Prostate gland (tissue), 2 donors: ENCODE results near the gene MTA1. TPM values are rescaled to one million over a fixed set of nuclear protein-coding genes. Genes with fewer than 3 reads are reported as not detected.

ENCODE experiments used
- DNase-seq: peaks from one replicate; pipeline ENCODE4 v3.0.0-alpha.2; 2019; ENCODE audit warnings: low spot score
- H3K27ac ChIP-seq, 2 donors: fragments of 200-600 bp; sonication (generic); 2 replicates each; pipeline ENCODE4 v1.5.1; 2017 to 2019
- H3K27me3 ChIP-seq: fragments of 200-600 bp; sonication (generic); replicated peaks from 2 replicates; pipeline ENCODE4 v1.5.1; 2019; ENCODE audit not compliant: insufficient read depth
- H3K36me3 ChIP-seq, 2 donors: fragments of 200-600 bp; sonication (generic); 1 replicate in 1 of 2; 2 replicates in 1 of 2; pipeline versions ENCODE4 v1.5.1 to v1.8.1; 2017 to 2019
- H3K4me1 ChIP-seq: fragments of 200-600 bp; sonication (generic); replicated peaks from 2 replicates; pipeline ENCODE4 v1.5.1; 2019
- H3K4me3 ChIP-seq, 2 donors: fragments of 200-600 bp; sonication (generic); 2 replicates each; pipeline ENCODE4 v1.5.1; 2017 to 2019
- H3K9me3 ChIP-seq: fragments of 200-600 bp; sonication (generic); 2 replicates; pipeline ENCODE4 v1.5.1; 2017
- POLR2A ChIP-seq: fragments of 450-650 bp; IDR thresholded peaks from one replicate; pipeline ENCODE4 v1.6.1; 2016; ENCODE audit warnings: antibody characterized with exemption, mild to moderate bottlenecking
- POLR2AphosphoS5 ChIP-seq: sonication (generic); formaldehyde crosslinking; IDR thresholded peaks from one replicate; pipeline ENCODE4 v1.6.1; 2017; ENCODE audit warnings: antibody characterized with exemption
- whole genome bisulfite sequencing: methylation state at CpG from one replicate; pipeline ENCODE4 v1.1.5; 2018; 5-methylcytosine and 5-hydroxymethylcytosine counted together
- intact Hi-C: fragments of 100-400 bp; cut with DNase I; formaldehyde crosslinking; loops from one replicate; pipeline ENCODE4 v1.14.2; 2022
- total RNA-seq, 2 donors: library from RNA; depleted of rRNA; stranded (reverse); fragments of >200 nt; gene quantifications; one replicate each; pipeline ENCODE4 v1.1.0, GENCODE V29; 2016
- TF ChIP-seq, protein P1 (sequence below), 4 experiments: fragments of 200-600 bp in 2 of 4; fragments of 450-650 bp in 2 of 4; sonication (generic) in 2 of 4; IDR thresholded peaks; 1 replicate in 3 of 4; 2 replicates in 1 of 4; pipeline ENCODE4 v1.5.1; 2016 to 2019; ENCODE audit warnings: antibody characterized with exemption in 4 of 4, mild to moderate bottlenecking in 2 of 4, moderate library complexity in 2 of 4

Gene MTA1
- total RNA-seq, 2 donors from 2014 or later, result 58.9 to 155 TPM

DNA sequence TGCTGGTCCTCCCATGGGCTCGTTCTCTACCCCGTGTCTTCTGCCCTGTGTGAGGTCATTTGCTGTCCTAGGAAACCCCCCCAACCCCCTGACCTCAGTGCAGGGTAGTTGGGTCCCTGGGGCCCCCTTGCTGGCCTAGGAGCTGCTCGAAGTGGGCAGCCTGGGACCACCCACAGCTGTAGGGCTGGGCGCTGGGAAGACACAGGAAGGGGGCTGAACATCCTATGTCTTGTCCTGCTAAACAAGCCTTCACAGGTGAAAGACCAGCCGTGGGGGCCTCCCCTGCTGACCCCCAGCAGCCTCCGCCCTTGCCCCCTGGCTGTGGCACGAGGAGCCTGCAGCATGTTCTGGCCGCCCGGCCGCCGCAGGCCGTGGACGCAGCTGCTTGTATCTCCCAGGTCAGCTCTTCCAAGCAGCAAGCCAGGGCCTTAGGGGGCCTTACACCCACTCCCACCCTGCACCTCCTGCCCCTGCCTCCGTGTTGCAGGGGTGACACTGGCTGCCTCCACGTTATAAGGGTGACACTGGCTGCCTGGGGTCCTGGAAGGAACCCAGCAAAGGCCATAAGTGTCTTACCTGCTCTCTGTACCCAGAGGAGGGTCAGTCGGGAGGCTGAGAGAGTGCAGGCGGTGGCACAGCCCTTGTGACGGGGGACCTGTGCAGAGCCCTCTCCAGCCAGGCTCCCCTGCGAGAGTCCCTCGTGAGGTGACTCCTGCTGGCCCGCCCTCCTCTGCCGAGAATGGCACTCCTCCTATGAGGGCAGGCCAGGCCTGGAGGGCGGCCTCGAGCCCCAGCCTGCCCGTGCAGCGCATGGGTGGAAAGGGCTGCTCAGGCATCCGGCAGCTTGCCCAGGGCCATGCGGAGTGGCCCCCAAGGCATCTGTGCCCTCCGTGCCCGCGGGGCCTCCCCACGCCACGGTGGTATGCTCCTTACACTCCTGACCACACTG lies 32.8 kb upstream of the MTA1 start:
- no peak overlapping the region for H3K4me3 ChIP-seq
- no peak for DNase-seq
- no peaks in the 10 kb centered on the region for H3K36me3 ChIP-seq
- no peaks in the 10 kb centered on the region for H3K9me3 ChIP-seq
- TF ChIP-seq, protein P1, sequence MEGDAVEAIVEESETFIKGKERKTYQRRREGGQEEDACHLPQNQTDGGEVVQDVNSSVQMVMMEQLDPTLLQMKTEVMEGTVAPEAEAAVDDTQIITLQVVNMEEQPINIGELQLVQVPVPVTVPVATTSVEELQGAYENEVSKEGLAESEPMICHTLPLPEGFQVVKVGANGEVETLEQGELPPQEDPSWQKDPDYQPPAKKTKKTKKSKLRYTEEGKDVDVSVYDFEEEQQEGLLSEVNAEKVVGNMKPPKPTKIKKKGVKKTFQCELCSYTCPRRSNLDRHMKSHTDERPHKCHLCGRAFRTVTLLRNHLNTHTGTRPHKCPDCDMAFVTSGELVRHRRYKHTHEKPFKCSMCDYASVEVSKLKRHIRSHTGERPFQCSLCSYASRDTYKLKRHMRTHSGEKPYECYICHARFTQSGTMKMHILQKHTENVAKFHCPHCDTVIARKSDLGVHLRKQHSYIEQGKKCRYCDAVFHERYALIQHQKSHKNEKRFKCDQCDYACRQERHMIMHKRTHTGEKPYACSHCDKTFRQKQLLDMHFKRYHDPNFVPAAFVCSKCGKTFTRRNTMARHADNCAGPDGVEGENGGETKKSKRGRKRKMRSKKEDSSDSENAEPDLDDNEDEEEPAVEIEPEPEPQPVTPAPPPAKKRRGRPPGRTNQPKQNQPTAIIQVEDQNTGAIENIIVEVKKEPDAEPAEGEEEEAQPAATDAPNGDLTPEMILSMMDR (IDR thresholded peaks at IDR 0.05), result no peak
- TF ChIP-seq POLR2AphosphoS5, result no peak
- no peak for TF ChIP-seq POLR2A
- no peak overlapping the region for H3K27ac ChIP-seq
- H3K27me3 ChIP-seq, result no peaks in the 10 kb centered on the region
- intact Hi-C loops, result no loop called here
- 92% methylated on average over 22 of the region's 33 CpGs for WGBS
- H3K4me1 ChIP-seq, result no peaks in the 10 kb centered on the region

GRCh38 chr14:105387530-105387922 lies 32.1 kb upstream of the MTA1 start:
- no peak overlapping the region for H3K4me3 ChIP-seq
- no peak for DNase-seq
- no peaks in the 10 kb centered on the region for H3K36me3 ChIP-seq
- no peaks in the 10 kb centered on the region for H3K27me3 ChIP-seq
- H3K9me3 ChIP-seq, result no peaks in the 10 kb centered on the region
- TF ChIP-seq POLR2AphosphoS5, result no peak
- TF ChIP-seq, protein P1 (IDR thresholded peaks at IDR 0.05), result no peak
- intact Hi-C loops, result no loop called here
- H3K4me1 ChIP-seq, result no peaks in the 10 kb centered on the region
- whole genome bisulfite sequencing, result 93% methylated on average over 9 of the region's 10 CpGs
- H3K27ac ChIP-seq, result no peak overlapping the region

- no peaks in the 10 kb centered on the region for H3K4me1 ChIP-seq
- H3K9me3 ChIP-seq, result no peaks in the 10 kb centered on the region
- no peak for DNase-seq
- no peaks in the 10 kb centered on the region for H3K36me3 ChIP-seq
- no peak overlapping the region for H3K27ac ChIP-seq
- 84% methylated on average over 25 of the region's 25 CpGs for WGBS
- TF ChIP-seq, protein P1 (IDR thresholded peaks at IDR 0.05), result no peak
- TF ChIP-seq POLR2A (no peak), POLR2AphosphoS5 (no peak)
- H3K27me3 ChIP-seq, result no peaks in the 10 kb centered on the region
- no peak overlapping the region for H3K4me3 ChIP-seq
- intact Hi-C loops, result no loop called here
These were observed 31.3 kb upstream of the MTA1 start for GRCh38 chr14:105388110-105388951.

- 85% methylated on average over 15 of the region's 16 CpGs for WGBS
- Histone ChIP-seq H3K36me3 (no peaks in the 10 kb centered on the region), H3K27ac (no peak overlapping the region), H3K4me3 (no peak overlapping the region), H3K9me3 (no peaks in the 10 kb centered on the region), H3K4me1 (no peaks in the 10 kb centered on the region), H3K27me3 (no peaks in the 10 kb centered on the region)
- intact Hi-C loops, result no loop called here
- TF ChIP-seq, protein P1 (IDR thresholded peaks at IDR 0.05), result no peak
- TF ChIP-seq POLR2AphosphoS5 (no peak), POLR2A (no peak)
- DNase-seq, result no peak
These were observed 30.7 kb upstream of the MTA1 start for GRCh38 chr14:105388976-105389375.
